Measurements from ENCODE around the gene OPTN. TPM values are rescaled to one million over a fixed set of nuclear protein-coding genes. Genes with fewer than 3 reads are reported as not detected.

The OPTN gene
- total RNA-seq, 1 donor from 2014 or later: 151 TPM

- H3K27me3 Mint-ChIP-seq (ENCODE audit: low read depth): no peaks in the 10 kb centered on the region
- peaks cover 16% of the 10 kb centered on the region for H3K4me1 Mint-ChIP-seq (ENCODE audit: low read depth)
- H3K9me3 Mint-ChIP-seq (ENCODE audit: low read depth): peaks cover 4% of the 10 kb centered on the region
- DNase-seq (ENCODE audit: low spot score): no peak
- H3K36me3 Mint-ChIP-seq (ENCODE audit: low read depth): peaks cover 4% of the 10 kb centered on the region
- no peak for TF ChIP-seq CTCF (IDR thresholded peaks at IDR 0.05)
- H3K4me3 Mint-ChIP-seq (ENCODE audit: unreplicated experiment): no peak overlapping the region
- no peak overlapping the region for H3K27ac Mint-ChIP-seq (ENCODE audit: unreplicated experiment)
Measured at GRCh38 chr10:13158401-13158800, 58.4 kb downstream of the OPTN start.

GRCh38 chr10:13160934-13161856, 61.2 kb downstream of the OPTN start, which contains the start of gene MCM10:
MCM10 (plus strand) TSS chr10:13161558; CDS start chr10:13164203, 2,645 bp downstream.
- peak within 1 kb of the TSS; percentile 78 for H3K4me3 Mint-ChIP-seq (ENCODE audit: unreplicated experiment)
- H3K4me1 Mint-ChIP-seq (ENCODE audit: low read depth): peaks cover 16% of the 10 kb centered on the region
- peak; percentile 99 for DNase-seq (ENCODE audit: low spot score)
- H3K27ac Mint-ChIP-seq (ENCODE audit: unreplicated experiment): peak within 1 kb of the TSS; percentile 49
- no peaks in the 10 kb centered on the region for H3K36me3 Mint-ChIP-seq (ENCODE audit: low read depth)
- TF ChIP-seq CTCF (IDR thresholded peaks at IDR 0.05): peak; percentile 99
- H3K9me3 Mint-ChIP-seq (ENCODE audit: low read depth): no peaks in the 10 kb centered on the region
- H3K27me3 Mint-ChIP-seq (ENCODE audit: low read depth): no peaks in the 10 kb centered on the region

- Mint-ChIP-seq H3K27me3 (ENCODE audit: low read depth) (no peaks in the 10 kb centered on the region), H3K4me3 (ENCODE audit: unreplicated experiment) (peak overlapping the region; percentile 78), H3K36me3 (ENCODE audit: low read depth) (no peaks in the 10 kb centered on the region), H3K4me1 (ENCODE audit: low read depth) (peaks cover 16% of the 10 kb centered on the region), H3K9me3 (ENCODE audit: low read depth) (no peaks in the 10 kb centered on the region), H3K27ac (ENCODE audit: unreplicated experiment) (no peak overlapping the region)
- DNase-seq (ENCODE audit: low spot score): no peak
- no peak for TF ChIP-seq CTCF (IDR thresholded peaks at IDR 0.05)
Measured at GRCh38 chr10:13161857-13162271, 61.9 kb downstream of the OPTN start.

GRCh38 chr10:13163859-13164258, 63.9 kb downstream of the OPTN start:
- no peaks in the 10 kb centered on the region for H3K27me3 Mint-ChIP-seq (ENCODE audit: low read depth)
- no peak overlapping the region for H3K4me3 Mint-ChIP-seq (ENCODE audit: unreplicated experiment)
- no peaks in the 10 kb centered on the region for H3K36me3 Mint-ChIP-seq (ENCODE audit: low read depth)
- no peak for TF ChIP-seq CTCF (IDR thresholded peaks at IDR 0.05)
- no peak overlapping the region for H3K27ac Mint-ChIP-seq (ENCODE audit: unreplicated experiment)
- DNase-seq (ENCODE audit: low spot score): no peak
- peaks cover 16% of the 10 kb centered on the region for H3K4me1 Mint-ChIP-seq (ENCODE audit: low read depth)
- H3K9me3 Mint-ChIP-seq (ENCODE audit: low read depth): no peaks in the 10 kb centered on the region

- no peaks in the 10 kb centered on the region for H3K36me3 Mint-ChIP-seq (ENCODE audit: low read depth)
- no peak for DNase-seq (ENCODE audit: low spot score)
- no peak for TF ChIP-seq CTCF (IDR thresholded peaks at IDR 0.05)
Measured at GRCh38 chr10:13165177-13165576, 65.2 kb downstream of the OPTN start.

More at GRCh38 chr10:13165177-13165576, 65.2 kb downstream of the OPTN start:
- Mint-ChIP-seq H3K4me3 (ENCODE audit: unreplicated experiment) (no peak overlapping the region), H3K27me3 (ENCODE audit: low read depth) (no peaks in the 10 kb centered on the region), H3K4me1 (ENCODE audit: low read depth) (peaks cover 16% of the 10 kb centered on the region), H3K9me3 (ENCODE audit: low read depth) (no peaks in the 10 kb centered on the region), H3K27ac (ENCODE audit: unreplicated experiment) (no peak overlapping the region)
